ENCODE data around the gene GPR12.
"Not testable (repeated sequence)": the region's sequence is repeated elsewhere in the genome, so short reads cannot be mapped to it uniquely, and the experiment has no call there.

The GPR12 gene

GRCh38 chr13:26749285-26749684, 11.3 kb downstream of the GPR12 start:
- DNase-seq (ENCODE audit: extremely low read depth in 1 of 2, low read depth in 1 of 2) = no peak

GRCh38 chr13:26747706-26748105, 12.9 kb downstream of the GPR12 start:
- no peak for DNase-seq (ENCODE audit: extremely low read depth in 1 of 2, low read depth in 1 of 2)

- DNase-seq (ENCODE audit: extremely low read depth in 1 of 2, low read depth in 1 of 2) = no peak
Observed at GRCh38 chr13:26743971-26744370, 16.6 kb downstream of the GPR12 start.

- DNase-seq (ENCODE audit: extremely low read depth in 1 of 2, low read depth in 1 of 2) = no peak
Observed at GRCh38 chr13:26742691-26743358, 17.8 kb downstream of the GPR12 start.

- DNase-seq (ENCODE audit: extremely low read depth in 1 of 2, low read depth in 1 of 2) = no peak
Observed at GRCh38 chr13:26735677-26736076, 24.9 kb downstream of the GPR12 start.

- no peak for DNase-seq (ENCODE audit: extremely low read depth in 1 of 2, low read depth in 1 of 2)
Observed at GRCh38 chr13:26727633-26728032, 33.0 kb downstream of the GPR12 start.

- DNase-seq (ENCODE audit: extremely low read depth in 1 of 2, low read depth in 1 of 2) = no peak
Observed at GRCh38 chr13:26727122-26727521, 33.5 kb downstream of the GPR12 start.

- no peak for DNase-seq (ENCODE audit: extremely low read depth in 1 of 2, low read depth in 1 of 2)
Observed at GRCh38 chr13:26726684-26727083, 33.9 kb downstream of the GPR12 start.

GRCh38 chr13:26723620-26724019, 37.0 kb downstream of the GPR12 start:
- not testable (repeated sequence) for DNase-seq (ENCODE audit: extremely low read depth in 1 of 2, low read depth in 1 of 2)

- DNase-seq (ENCODE audit: extremely low read depth in 1 of 2, low read depth in 1 of 2) = no peak
Observed at GRCh38 chr13:26722321-26722720, 38.3 kb downstream of the GPR12 start.

GRCh38 chr13:26721251-26722121, 39.1 kb downstream of the GPR12 start:
- DNase-seq (ENCODE audit: extremely low read depth in 1 of 2, low read depth in 1 of 2) = no peak

- no peak for DNase-seq (ENCODE audit: extremely low read depth in 1 of 2, low read depth in 1 of 2)
Observed at GRCh38 chr13:26719356-26719945, 41.1 kb downstream of the GPR12 start.

- no peak for DNase-seq (ENCODE audit: extremely low read depth in 1 of 2, low read depth in 1 of 2)
Observed at GRCh38 chr13:26718872-26719271, 41.7 kb downstream of the GPR12 start.

- DNase-seq (ENCODE audit: extremely low read depth in 1 of 2, low read depth in 1 of 2) = no peak
Observed at GRCh38 chr13:26718146-26718545, 42.4 kb downstream of the GPR12 start.

GRCh38 chr13:26716984-26717383, 43.6 kb downstream of the GPR12 start:
- DNase-seq (ENCODE audit: extremely low read depth in 1 of 2, low read depth in 1 of 2) = no peak

GRCh38 chr13:26713341-26713740, 47.2 kb downstream of the GPR12 start:
- DNase-seq (ENCODE audit: extremely low read depth in 1 of 2, low read depth in 1 of 2) = no peak

- DNase-seq (ENCODE audit: extremely low read depth in 1 of 2, low read depth in 1 of 2) = no peak
Observed at GRCh38 chr13:26711211-26711610, 49.4 kb downstream of the GPR12 start.

- DNase-seq (ENCODE audit: extremely low read depth in 1 of 2, low read depth in 1 of 2) = no peak
Observed at GRCh38 chr13:26710166-26710565, 50.4 kb downstream of the GPR12 start.

- DNase-seq (ENCODE audit: extremely low read depth in 1 of 2, low read depth in 1 of 2) = no peak
Observed at GRCh38 chr13:26709461-26709860, 51.1 kb downstream of the GPR12 start.

GRCh38 chr13:26708007-26708297, 52.6 kb downstream of the GPR12 start:
- DNase-seq (ENCODE audit: extremely low read depth in 1 of 2, low read depth in 1 of 2) = no peak

GRCh38 chr13:26707122-26708006, 53.2 kb downstream of the GPR12 start:
- DNase-seq (ENCODE audit: extremely low read depth in 1 of 2, low read depth in 1 of 2) = no peak
